ENCODE results near the gene FHDC1. TPM values are rescaled to one million over a fixed set of nuclear protein-coding genes. Genes with fewer than 3 reads are reported as not detected.

FHDC1 gene
- total RNA-seq, 1 donor from 2014 or later, result 0.75 TPM

DNA sequence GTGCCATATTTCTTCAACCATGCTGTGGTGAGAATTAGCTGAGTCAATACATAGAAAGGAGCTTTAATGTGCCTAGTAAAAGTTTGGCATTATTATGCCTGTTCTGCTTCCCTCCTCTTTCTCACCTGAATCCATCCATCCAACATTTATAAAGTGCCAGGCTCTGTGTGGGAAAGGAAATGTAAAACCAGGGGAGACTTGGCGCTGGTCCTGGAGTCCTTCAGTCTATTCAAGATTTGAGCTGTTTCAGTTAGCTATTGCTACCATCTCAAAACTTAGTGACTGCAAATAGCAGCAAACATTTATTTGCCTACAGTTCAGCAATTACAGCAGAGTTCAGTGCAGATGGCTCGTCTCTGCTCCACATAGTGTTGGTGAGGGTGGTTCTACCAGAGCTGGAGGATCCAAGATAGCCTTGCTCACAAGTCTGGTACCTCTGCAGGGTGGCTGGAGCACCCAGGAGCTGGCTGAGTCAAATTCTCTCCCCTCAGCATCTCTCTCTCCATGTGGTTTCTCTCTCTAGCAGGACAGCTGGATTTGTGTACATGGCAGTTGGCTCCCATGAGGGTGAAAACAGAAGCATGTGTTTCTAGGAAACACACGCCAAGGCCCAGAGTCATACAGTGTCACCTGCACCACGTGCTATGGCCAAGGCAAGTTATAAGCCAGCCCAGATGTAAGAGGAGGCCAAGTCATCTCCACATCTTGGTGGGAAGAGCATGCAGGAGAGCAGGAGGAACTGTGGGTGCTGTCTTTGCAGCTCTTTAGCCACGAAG, 77.3 kb downstream of the FHDC1 start:
- H3K27me3 ChIP-seq, result no peaks in the 10 kb centered on the region
- H3K4me3 ChIP-seq, result no peak overlapping the region
- TF ChIP-seq, protein P1, sequence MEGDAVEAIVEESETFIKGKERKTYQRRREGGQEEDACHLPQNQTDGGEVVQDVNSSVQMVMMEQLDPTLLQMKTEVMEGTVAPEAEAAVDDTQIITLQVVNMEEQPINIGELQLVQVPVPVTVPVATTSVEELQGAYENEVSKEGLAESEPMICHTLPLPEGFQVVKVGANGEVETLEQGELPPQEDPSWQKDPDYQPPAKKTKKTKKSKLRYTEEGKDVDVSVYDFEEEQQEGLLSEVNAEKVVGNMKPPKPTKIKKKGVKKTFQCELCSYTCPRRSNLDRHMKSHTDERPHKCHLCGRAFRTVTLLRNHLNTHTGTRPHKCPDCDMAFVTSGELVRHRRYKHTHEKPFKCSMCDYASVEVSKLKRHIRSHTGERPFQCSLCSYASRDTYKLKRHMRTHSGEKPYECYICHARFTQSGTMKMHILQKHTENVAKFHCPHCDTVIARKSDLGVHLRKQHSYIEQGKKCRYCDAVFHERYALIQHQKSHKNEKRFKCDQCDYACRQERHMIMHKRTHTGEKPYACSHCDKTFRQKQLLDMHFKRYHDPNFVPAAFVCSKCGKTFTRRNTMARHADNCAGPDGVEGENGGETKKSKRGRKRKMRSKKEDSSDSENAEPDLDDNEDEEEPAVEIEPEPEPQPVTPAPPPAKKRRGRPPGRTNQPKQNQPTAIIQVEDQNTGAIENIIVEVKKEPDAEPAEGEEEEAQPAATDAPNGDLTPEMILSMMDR (IDR thresholded peaks at IDR 0.05), result no peak
- no peak for DNase-seq (ENCODE audit: low spot score in 2 of 2)
- intact Hi-C loops (cut with DNase I), result no loop called here
- H3K9me3 ChIP-seq, result no peaks in the 10 kb centered on the region
- no peaks in the 10 kb centered on the region for H3K4me1 ChIP-seq
- H3K36me3 ChIP-seq, result no peaks in the 10 kb centered on the region
- no peak overlapping the region for H3K27ac ChIP-seq

DNA sequence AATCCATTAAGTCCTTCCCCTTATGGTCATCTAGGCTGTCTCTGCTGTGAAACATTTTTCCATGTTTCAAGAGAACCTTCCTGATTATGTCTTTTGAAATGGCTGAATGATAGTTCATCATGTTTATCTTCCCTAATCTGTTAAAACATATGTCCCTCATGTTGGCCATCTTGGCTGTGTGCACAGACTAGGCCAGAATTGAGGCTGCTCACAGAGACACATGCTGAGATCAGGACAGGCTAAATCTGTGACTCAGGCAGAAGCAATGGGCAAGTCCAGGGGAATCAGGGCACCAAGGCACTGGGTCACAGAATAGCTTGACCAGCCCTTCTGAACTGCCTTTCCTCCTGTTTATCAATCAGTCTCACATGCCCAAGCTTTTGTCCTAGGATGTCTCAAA, 78.3 kb downstream of the FHDC1 start:
- Histone ChIP-seq H3K4me1 (no peaks in the 10 kb centered on the region), H3K36me3 (no peaks in the 10 kb centered on the region), H3K27ac (no peak overlapping the region), H3K4me3 (no peak overlapping the region), H3K9me3 (no peaks in the 10 kb centered on the region), H3K27me3 (no peaks in the 10 kb centered on the region)
- intact Hi-C loops (cut with DNase I), result no loop called here
- TF ChIP-seq, protein P1 (IDR thresholded peaks at IDR 0.05), result no peak
- DNase-seq (ENCODE audit: low spot score in 2 of 2), result no peak

DNA sequence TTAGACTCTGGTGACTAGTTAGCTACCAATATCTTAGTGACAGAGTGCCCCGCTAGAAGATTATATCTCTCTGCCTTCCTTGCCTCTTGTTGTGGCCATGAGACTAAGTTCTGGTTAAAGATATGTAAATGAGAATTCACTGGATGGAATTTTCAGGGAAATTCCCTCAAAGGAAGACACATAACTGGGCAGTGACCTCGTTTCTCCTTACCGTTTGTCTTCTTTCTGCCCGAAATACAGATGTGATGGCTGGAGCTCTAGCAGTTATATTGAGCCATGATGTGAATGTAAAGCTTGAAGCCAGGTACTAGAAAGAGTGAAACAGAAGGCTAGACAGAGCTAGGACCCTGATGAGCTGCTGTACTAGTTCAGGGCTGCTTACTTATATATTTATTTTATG, 80.5 kb downstream of the FHDC1 start:
- no peaks in the 10 kb centered on the region for H3K27me3 ChIP-seq

DNA sequence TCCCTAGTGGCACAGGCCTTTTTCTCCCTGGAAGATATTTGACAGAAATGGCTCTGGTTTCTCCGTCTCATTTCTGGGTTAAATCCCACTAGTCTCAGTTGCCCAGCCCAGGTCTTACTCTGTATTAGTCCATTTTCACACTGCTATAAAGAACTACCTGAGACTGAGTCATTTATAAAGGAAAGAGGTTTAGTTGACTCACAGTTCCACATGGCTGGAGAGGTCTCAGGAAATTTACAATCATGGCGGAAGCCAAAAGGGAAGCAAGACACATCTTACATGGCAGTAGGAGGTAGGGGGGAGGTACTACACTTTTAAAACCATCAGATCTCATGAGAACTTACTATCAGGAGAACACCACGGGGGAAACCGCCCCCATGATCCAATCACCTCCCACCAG, 81.9 kb downstream of the FHDC1 start:
- H3K27ac ChIP-seq, result no peak overlapping the region
- TF ChIP-seq, protein P1 (IDR thresholded peaks at IDR 0.05), result no peak
- no peaks in the 10 kb centered on the region for H3K27me3 ChIP-seq
- no peaks in the 10 kb centered on the region for H3K4me1 ChIP-seq
- intact Hi-C loops (cut with DNase I), result no loop called here
- no peaks in the 10 kb centered on the region for H3K9me3 ChIP-seq
- no peak for DNase-seq (ENCODE audit: low spot score in 2 of 2)
- H3K36me3 ChIP-seq, result no peaks in the 10 kb centered on the region
- no peak overlapping the region for H3K4me3 ChIP-seq

More for the DNA sequence above, 80.5 kb downstream of the FHDC1 start:
- H3K9me3 ChIP-seq, result no peaks in the 10 kb centered on the region
- DNase-seq (ENCODE audit: low spot score in 2 of 2), result no peak
- H3K4me3 ChIP-seq, result no peak overlapping the region
- no peaks in the 10 kb centered on the region for H3K4me1 ChIP-seq
- TF ChIP-seq, protein P1 (IDR thresholded peaks at IDR 0.05), result no peak
- H3K27ac ChIP-seq, result no peak overlapping the region
- intact Hi-C loops (cut with DNase I), result no loop called here
- H3K36me3 ChIP-seq, result no peaks in the 10 kb centered on the region

DNA sequence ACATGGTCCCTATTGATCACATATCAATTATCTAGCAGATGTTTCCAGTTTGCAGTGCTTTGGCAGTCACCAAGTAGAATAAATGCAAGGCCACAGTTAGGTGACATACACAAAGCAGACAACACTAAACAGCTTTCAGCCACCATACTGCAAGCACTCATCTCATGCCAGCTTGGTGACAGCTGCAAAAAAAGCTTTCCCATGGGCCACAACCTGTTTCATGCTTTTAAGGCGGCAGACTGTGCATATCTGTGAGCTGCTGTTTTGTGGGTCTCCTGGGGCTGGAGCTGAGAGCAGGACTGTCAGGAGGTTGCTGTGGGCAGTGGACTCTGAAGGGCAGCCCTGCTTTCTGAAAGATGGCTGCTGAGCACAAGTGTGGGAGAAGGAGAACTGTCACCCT, 82.6 kb downstream of the FHDC1 start:
- no peak overlapping the region for H3K4me3 ChIP-seq
- no peaks in the 10 kb centered on the region for H3K36me3 ChIP-seq
- no peaks in the 10 kb centered on the region for H3K4me1 ChIP-seq
- H3K27me3 ChIP-seq, result no peaks in the 10 kb centered on the region
- H3K27ac ChIP-seq, result no peak overlapping the region
- no peak for DNase-seq (ENCODE audit: low spot score in 2 of 2)
- TF ChIP-seq, protein P1 (IDR thresholded peaks at IDR 0.05), result no peak
- H3K9me3 ChIP-seq, result no peaks in the 10 kb centered on the region
- intact Hi-C loops (cut with DNase I), result no loop called here

Measured in ascending aorta (tissue), 2 donors.